ENCODE results near the gene MAML2.

MAML2 gene

GRCh38 chr11:96088914-96089313 lies 254.1 kb downstream of the MAML2 start:
- no peak for DNase-seq

DNA sequence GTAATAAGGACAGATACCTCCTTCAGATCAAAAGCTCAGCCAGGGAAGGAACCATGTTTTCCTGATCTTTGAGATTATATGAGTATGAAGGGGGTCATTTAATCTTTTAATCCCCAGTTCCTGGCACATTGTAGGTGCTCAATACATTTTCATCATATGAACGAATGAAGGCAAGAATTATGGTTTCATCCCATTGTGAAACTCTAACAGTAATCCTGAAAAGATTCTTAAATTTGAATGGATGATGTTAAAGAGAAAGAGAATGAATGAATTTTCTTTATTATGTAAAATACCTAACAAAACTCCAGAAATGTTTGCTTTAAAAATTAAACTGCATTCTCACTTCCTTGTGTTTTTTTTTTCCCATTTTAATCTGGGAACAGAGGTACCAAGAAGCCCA lies 256.9 kb downstream of the MAML2 start:
- DNase-seq: no peak

DNA sequence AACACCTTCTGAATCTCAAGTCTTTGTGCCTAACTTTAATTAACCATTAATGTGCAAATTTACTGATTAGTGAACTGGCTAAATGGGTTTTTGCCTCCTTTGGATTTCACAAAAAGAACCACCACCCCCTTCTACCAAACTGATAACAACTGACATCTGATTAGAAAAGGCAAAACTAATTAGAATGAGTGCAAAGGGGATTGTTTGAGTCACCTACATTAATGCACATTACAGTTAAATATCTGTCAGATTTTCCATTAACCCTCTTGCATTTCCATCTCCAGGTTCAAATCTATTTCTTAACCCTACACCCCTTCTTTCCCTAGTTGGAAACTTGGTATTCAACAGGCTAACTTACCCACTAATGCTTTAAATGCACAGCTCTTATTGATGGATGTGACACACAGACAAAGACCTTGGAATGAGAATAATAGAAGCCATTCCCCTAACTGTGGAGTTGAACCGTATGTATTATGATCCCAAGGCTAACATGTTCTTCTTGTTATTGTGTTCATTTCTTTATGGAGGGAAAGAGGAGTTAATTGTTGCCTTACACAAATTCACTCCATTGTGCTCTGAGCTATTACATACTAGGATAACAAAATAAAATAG lies 257.6 kb downstream of the MAML2 start:
- DNase-seq: no peak

GRCh38 chr11:96084610-96085318 lies 258.2 kb downstream of the MAML2 start:
- DNase-seq: no peak

GRCh38 chr11:96082936-96083335 lies 260.1 kb downstream of the MAML2 start:
- no peak for DNase-seq

- no peak for DNase-seq
Measured at GRCh38 chr11:96082002-96082899, 260.7 kb downstream of the MAML2 start.

DNA sequence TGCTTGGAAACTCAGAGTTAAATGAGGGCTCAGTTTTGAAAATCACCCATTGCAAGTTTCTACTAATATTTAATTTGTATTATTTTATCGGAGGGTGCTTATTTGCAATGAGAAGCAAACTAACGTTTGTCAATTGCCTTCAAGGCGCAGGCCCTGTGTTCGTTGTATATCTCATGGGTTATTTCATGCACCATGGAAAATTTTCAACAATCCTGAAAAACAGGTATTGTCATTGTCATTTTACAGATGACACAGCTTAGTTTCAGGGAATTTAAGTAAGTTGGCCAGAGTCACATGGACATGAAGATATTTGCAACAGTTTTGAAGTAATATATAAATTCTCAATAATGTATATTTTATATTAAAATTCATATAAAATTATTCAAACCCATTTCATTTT lies 261.4 kb downstream of the MAML2 start:
- DNase-seq: no peak

- DNase-seq: no peak
Measured at GRCh38 chr11:96079691-96080090, 263.3 kb downstream of the MAML2 start.

GRCh38 chr11:96075532-96075959 lies 267.4 kb downstream of the MAML2 start:
- DNase-seq: no peak

GRCh38 chr11:96074551-96075310 lies 268.3 kb downstream of the MAML2 start:
- no peak for DNase-seq

GRCh38 chr11:96073536-96073935 lies 269.5 kb downstream of the MAML2 start:
- no peak for DNase-seq

- no peak for DNase-seq
Measured at GRCh38 chr11:96072592-96072991, 270.4 kb downstream of the MAML2 start.

DNA sequence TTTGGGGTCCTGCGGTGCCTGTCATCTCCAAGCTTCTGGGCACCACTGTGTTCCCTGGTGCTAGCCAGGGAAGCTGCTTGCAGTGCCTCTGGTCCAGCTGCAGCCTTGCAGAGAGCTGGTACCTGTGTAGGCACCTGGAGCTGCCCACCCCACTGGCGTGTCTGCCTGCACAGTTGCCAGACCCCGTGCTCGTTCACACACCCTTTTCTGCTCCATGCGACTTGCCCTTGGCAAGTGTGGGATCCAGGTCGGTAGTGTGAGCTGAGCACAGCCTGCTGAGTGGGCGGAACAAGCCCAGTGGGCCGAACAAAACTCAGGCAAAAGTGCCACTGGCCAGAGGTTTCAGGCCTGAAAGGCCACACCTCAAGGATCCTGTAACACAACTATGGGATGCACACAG lies 272.5 kb downstream of the MAML2 start:
- DNase-seq: no peak

- DNase-seq: no peak
Measured at GRCh38 chr11:96067160-96067559, 275.8 kb downstream of the MAML2 start.

- DNase-seq: no peak
Measured at GRCh38 chr11:96065379-96065778, 277.6 kb downstream of the MAML2 start.

DNA sequence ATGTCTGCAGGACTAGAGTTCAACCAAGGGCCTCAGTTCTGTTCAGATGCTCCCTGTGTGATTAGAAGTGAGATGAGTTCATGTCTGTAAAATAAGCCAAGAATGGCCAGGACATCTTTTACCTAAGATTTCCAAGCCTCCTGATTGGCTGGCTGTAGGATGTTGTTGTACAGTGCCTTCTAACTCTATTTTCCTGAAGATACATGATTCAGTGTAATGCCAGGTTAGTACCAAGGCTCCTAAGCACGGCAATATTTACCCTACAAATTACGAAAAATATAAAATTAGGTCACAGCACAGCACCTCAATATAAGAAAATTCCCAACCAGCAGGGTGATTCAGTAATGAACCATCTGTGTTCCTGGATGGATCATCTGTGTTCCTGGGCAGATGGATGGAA lies 279.1 kb downstream of the MAML2 start:
- no peak for DNase-seq

DNA sequence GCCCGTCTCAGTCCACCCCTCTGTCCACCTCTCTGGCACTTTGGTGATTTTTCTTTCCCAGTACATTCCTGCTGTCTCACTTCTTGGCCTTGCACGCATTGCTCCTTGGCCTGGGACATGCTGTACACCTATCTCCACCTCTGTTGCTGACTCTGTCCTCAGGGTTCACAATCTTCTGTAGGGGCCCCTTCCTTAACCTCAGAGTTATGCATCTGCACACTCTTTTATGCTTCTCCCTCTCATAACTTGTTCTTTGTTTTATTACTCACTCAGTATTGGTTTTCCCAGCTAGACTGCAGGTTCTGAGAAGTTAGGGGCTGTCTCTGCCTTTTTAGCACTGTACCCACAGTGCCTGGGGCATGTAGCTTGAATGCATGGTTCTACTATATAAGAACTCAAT lies 279.9 kb downstream of the MAML2 start:
- DNase-seq: no peak

DNA sequence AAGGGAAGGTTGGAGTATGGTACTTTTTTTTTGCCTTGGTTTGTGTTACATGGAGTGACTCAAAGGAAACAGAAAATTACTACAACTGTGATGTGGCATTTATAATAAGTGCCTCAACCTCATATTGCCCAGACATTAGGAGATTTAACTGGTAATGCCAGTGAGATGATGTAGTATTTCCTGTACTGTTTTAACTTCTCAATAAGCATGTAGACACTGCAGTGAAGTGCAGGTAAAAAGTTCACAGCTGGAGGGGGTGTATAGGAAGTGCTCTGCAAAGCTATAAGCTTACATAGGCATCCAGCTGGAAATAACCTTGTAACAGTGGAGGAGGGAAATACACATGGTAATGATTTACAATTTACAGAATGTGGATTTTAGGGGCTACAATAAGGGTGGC lies 280.9 kb downstream of the MAML2 start:
- DNase-seq: no peak

- no peak for DNase-seq
Measured at GRCh38 chr11:96061730-96062129, 281.3 kb downstream of the MAML2 start.

GRCh38 chr11:96061069-96061468 lies 281.9 kb downstream of the MAML2 start:
- DNase-seq: no peak

- DNase-seq: no peak
Measured at GRCh38 chr11:96057502-96057901, 285.5 kb downstream of the MAML2 start.

DNA sequence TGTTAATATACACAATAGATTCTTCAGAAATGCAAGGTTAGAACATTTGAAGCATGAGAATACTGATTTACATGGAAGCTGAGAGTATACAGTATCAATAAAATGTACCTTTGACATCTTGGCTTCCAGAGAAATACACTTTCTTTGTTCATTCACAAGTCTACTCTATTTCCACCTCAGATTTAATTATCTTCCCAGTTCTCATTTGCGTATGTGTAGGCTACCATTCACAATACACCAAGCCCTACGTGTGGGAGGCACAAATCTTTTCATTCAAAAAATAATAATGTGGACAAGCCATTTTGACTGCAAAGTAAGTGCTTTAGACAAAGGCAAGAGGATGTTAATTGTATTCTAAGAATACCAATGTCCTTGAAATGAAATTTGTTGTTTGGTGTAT lies 286.4 kb downstream of the MAML2 start:
- DNase-seq: no peak
